GM10266 (cell line): Measurements from ENCODE around the gene TMEM14A.

Experiments used
- DNase-seq: peaks from one replicate; pipeline ENCODE4 v3.0.0; 2012; ENCODE audit errors: extremely low spot score
- CTCF ChIP-seq: IDR thresholded peaks from 2 replicates; pipeline ENCODE4 v1.5.1; 2012; ENCODE audit warnings: mild to moderate bottlenecking, low read depth; ENCODE audit not compliant: control insufficient read depth, insufficient read depth; ENCODE audit errors: missing control alignments

TMEM14A gene

GRCh38 chr6:52657870-52658269 lies 13.0 kb upstream of the TMEM14A start:
- TF ChIP-seq CTCF: no peak
- no peak for DNase-seq

- no peak for TF ChIP-seq CTCF
- DNase-seq: no peak
Measured at GRCh38 chr6:52661551-52661950, 9.4 kb upstream of the TMEM14A start.

- TF ChIP-seq CTCF: no peak
Measured at GRCh38 chr6:52662031-52662430, 8.9 kb upstream of the TMEM14A start.

GRCh38 chr6:52663120-52663935 lies 7.6 kb upstream of the TMEM14A start:
- DNase-seq: peak; percentile 78

More at GRCh38 chr6:52662031-52662430, 8.9 kb upstream of the TMEM14A start:
- no peak for DNase-seq

GRCh38 chr6:52663936-52664185 lies 7.1 kb upstream of the TMEM14A start:
- DNase-seq: no peak
- no peak for TF ChIP-seq CTCF

More at GRCh38 chr6:52663120-52663935, 7.6 kb upstream of the TMEM14A start:
- peak; percentile 76 for TF ChIP-seq CTCF

GRCh38 chr6:52664186-52664990 lies 6.5 kb upstream of the TMEM14A start:
- DNase-seq: peak; percentile 93
- no peak for TF ChIP-seq CTCF
